Peyer's patch (tissue), 4 donors: ENCODE measurements around the gene DCST1. TPM values are rescaled to one million over a fixed set of nuclear protein-coding genes. Genes with fewer than 3 reads are reported as not detected.

Source experiments
- DNase-seq, 3 donors: peaks; one replicate each; pipeline ENCODE4 v3.0.0-alpha.2; 2017 to 2019
- H3K27ac ChIP-seq, 4 donors: fragments of 200-600 bp; sonication (generic); one replicate each; pipeline ENCODE4 v1.5.1; 2016 to 2019
- H3K27me3 ChIP-seq, 2 donors: fragments of 200-600 bp; sonication (generic); one replicate each; pipeline ENCODE4 v1.5.1; 2019
- H3K36me3 ChIP-seq, 3 donors: fragments of 200-600 bp; sonication (generic); one replicate each; pipeline ENCODE4 v1.5.1; 2016 to 2019
- H3K4me1 ChIP-seq, 4 donors: fragments of 200-600 bp; sonication (generic); one replicate each; pipeline ENCODE4 v1.5.1; 2016 to 2019
- H3K4me3 ChIP-seq, 4 donors: fragments of 200-600 bp; sonication (generic); 1 replicate in 3 of 4; 2 replicates in 1 of 4; pipeline ENCODE4 v1.5.1; 2016 to 2019; ENCODE audit warnings: mild to moderate bottlenecking in 1 of 4
- H3K9me3 ChIP-seq, 4 donors: fragments of 200-600 bp; sonication (generic); one replicate each; pipeline ENCODE4 v1.5.1; 2016 to 2019; ENCODE audit warnings: mild to moderate bottlenecking in 1 of 4
- CTCF ChIP-seq, 6 experiments: fragments of 450-650 bp in 4 of 6; fragments of 200-600 bp in 2 of 6; sonication (generic) in 1 of 6; IDR thresholded peaks; one replicate each; pipeline ENCODE4 v1.5.1; 2017 to 2019; ENCODE audit warnings: antibody characterized with exemption in 6 of 6, mild to moderate bottlenecking in 3 of 6, moderate library complexity in 1 of 6
- POLR2A ChIP-seq, 2 donors: fragments of 450-650 bp; IDR thresholded peaks; one replicate each; pipeline ENCODE4 v1.5.1; 2017; ENCODE audit warnings: antibody characterized with exemption in 2 of 2, mild to moderate bottlenecking in 2 of 2, moderate library complexity in 2 of 2
- total RNA-seq, 4 donors: library from RNA; depleted of rRNA; stranded (reverse); fragments of >200 nt; gene quantifications; one replicate each; pipeline ENCODE4 v1.1.0, GENCODE V29; 2016

Gene DCST1
- total RNA-seq, 4 donors from 2014 or later, result 0.88 to 2.7 TPM; not detected in 2

- DNase-seq, result no peak
- H3K4me3 ChIP-seq, result no peak overlapping the region
- TF ChIP-seq POLR2A (IDR thresholded peaks at IDR 0.05), result no peak
- TF ChIP-seq CTCF (IDR thresholded peaks at IDR 0.05), result no peak
Observed at GRCh38 chr1:155044365-155044764, 10.7 kb downstream of the DCST1 start.

GRCh38 chr1:155044812-155045657 lies 11.4 kb downstream of the DCST1 start:
- peak; percentile 36 to 91 (median 72) for TF ChIP-seq CTCF (IDR thresholded peaks at IDR 0.05)
- TF ChIP-seq POLR2A (IDR thresholded peaks at IDR 0.05), result no peak
- Histone ChIP-seq H3K4me1 (peaks cover 3 to 28% (median 14%) of the 10 kb centered on the region in 4 donors), H3K9me3 (no peaks in the 10 kb centered on the region), H3K27me3 (no peaks in the 10 kb centered on the region), H3K27ac (peak overlapping the region in 3 of 4 donors; percentile 74 to 93 (median 78)), H3K36me3 (no peaks in the 10 kb centered on the region), H3K4me3 (no peak overlapping the region)
- DNase-seq, result peak; percentile 59 to 91 (median 81)

More at GRCh38 chr1:155044365-155044764, 10.7 kb downstream of the DCST1 start:
- H3K27ac ChIP-seq, result peak overlapping the region in 3 of 4 donors; percentile 74 to 93 (median 78)
- H3K9me3 ChIP-seq, result no peaks in the 10 kb centered on the region
- no peaks in the 10 kb centered on the region for H3K27me3 ChIP-seq
- H3K4me1 ChIP-seq, result peaks cover 3 to 22% (median 10%) of the 10 kb centered on the region in 4 donors
- no peaks in the 10 kb centered on the region for H3K36me3 ChIP-seq

GRCh38 chr1:155048449-155049334 lies 15.1 kb downstream of the DCST1 start:
- Histone ChIP-seq H3K36me3 (peaks cover 0 to 1% (median 0%) of the 10 kb centered on the region in 3 donors), H3K27me3 (no peaks in the 10 kb centered on the region), H3K4me1 (peaks cover 9 to 42% (median 15%) of the 10 kb centered on the region in 4 donors), H3K27ac (no peak overlapping the region), H3K4me3 (no peak overlapping the region), H3K9me3 (no peaks in the 10 kb centered on the region)
- TF ChIP-seq POLR2A (IDR thresholded peaks at IDR 0.05), result no peak
- TF ChIP-seq CTCF (IDR thresholded peaks at IDR 0.05), result no peak
- DNase-seq, result no peak

GRCh38 chr1:155049651-155050559 lies 16.3 kb downstream of the DCST1 start:
- Histone ChIP-seq H3K36me3 (peaks cover 0 to 13% (median 0%) of the 10 kb centered on the region in 3 donors), H3K4me1 (peaks cover 0 to 33% (median 12%) of the 10 kb centered on the region in 4 donors), H3K9me3 (no peaks in the 10 kb centered on the region), H3K27ac (peak overlapping the region; percentile 77 to 95 (median 92)), H3K4me3 (peak overlapping the region; percentile 48 to 85 (median 74)), H3K27me3 (no peaks in the 10 kb centered on the region)
- no peak for DNase-seq
- TF ChIP-seq POLR2A (IDR thresholded peaks at IDR 0.05) (no peak), CTCF (IDR thresholded peaks at IDR 0.05) (no peak)
